HG02642 (cell line): Measurements from ENCODE around the gene RNF175.

Experiments used
- ATAC-seq: cut with Tn5 transposase; IDR thresholded peaks from one replicate; pipeline ENCODE4 v1.9.1; 2021; ENCODE audit warnings: mild to moderate bottlenecking; ENCODE audit not compliant: unreplicated experiment, poor library complexity

The RNF175 gene

GRCh38 chr4:153785910-153786721 is 26.3 kb upstream of the RNF175 start:
- no peak for ATAC-seq

GRCh38 chr4:153784166-153784699 is 24.4 kb upstream of the RNF175 start:
- ATAC-seq = no peak

- no peak for ATAC-seq
Measured at GRCh38 chr4:153782581-153782980, 22.8 kb upstream of the RNF175 start.

GRCh38 chr4:153781717-153782416 is 22.0 kb upstream of the RNF175 start:
- no peak for ATAC-seq

GRCh38 chr4:153781280-153781679 is 21.5 kb upstream of the RNF175 start:
- ATAC-seq = no peak

GRCh38 chr4:153780876-153781275 is 21.1 kb upstream of the RNF175 start:
- ATAC-seq = peak; percentile 68

GRCh38 chr4:153780221-153780620 is 20.4 kb upstream of the RNF175 start:
- ATAC-seq = no peak

GRCh38 chr4:153778383-153778782 is 18.6 kb upstream of the RNF175 start:
- ATAC-seq = no peak

- ATAC-seq = no peak
Measured at GRCh38 chr4:153777421-153777820, 17.6 kb upstream of the RNF175 start.

- no peak for ATAC-seq
Measured at GRCh38 chr4:153776601-153777000, 16.8 kb upstream of the RNF175 start.

GRCh38 chr4:153773236-153773690 is 13.4 kb upstream of the RNF175 start:
- ATAC-seq = no peak

GRCh38 chr4:153771046-153771445 is 11.2 kb upstream of the RNF175 start:
- no peak for ATAC-seq

GRCh38 chr4:153766758-153767157 is 6.9 kb upstream of the RNF175 start:
- no peak for ATAC-seq

- no peak for ATAC-seq
Measured at GRCh38 chr4:153765894-153766293, 6.1 kb upstream of the RNF175 start.

GRCh38 chr4:153764601-153765368 is 5.0 kb upstream of the RNF175 start:
- no peak for ATAC-seq

- ATAC-seq = no peak
Measured at GRCh38 chr4:153763404-153763803, 3.6 kb upstream of the RNF175 start.

- ATAC-seq = no peak
Measured at GRCh38 chr4:153758688-153759406, 977 bp downstream of the RNF175 start.

- no peak for ATAC-seq
Measured at GRCh38 chr4:153758136-153758535, 1.7 kb downstream of the RNF175 start.

- ATAC-seq = no peak
Measured at GRCh38 chr4:153757407-153757806, 2.4 kb downstream of the RNF175 start.

GRCh38 chr4:153755186-153755585 is 4.6 kb downstream of the RNF175 start:
- no peak for ATAC-seq
